Endodermal cell (in vitro differentiated cells): ENCODE results near the gene AP1G2. TPM values are rescaled to one million over a fixed set of nuclear protein-coding genes. Genes with fewer than 3 reads are reported as not detected.

Experiments used
- DNase-seq: peaks from one replicate; pipeline ENCODE4 v3.0.0-alpha.2; 2017
- H3K27ac ChIP-seq: 2 replicates; pipeline ENCODE4 v1.5.1; 2013; ENCODE audit warnings: mild to moderate bottlenecking, low read depth, low read length, moderate library complexity
- H3K27me3 ChIP-seq: 2 replicates; pipeline ENCODE4 v1.6.1; 2013; ENCODE audit warnings: mild to moderate bottlenecking, low read length, moderate library complexity; ENCODE audit not compliant: insufficient read depth, control insufficient read depth, poor library complexity, severe bottlenecking
- H3K36me3 ChIP-seq: 2 replicates; pipeline ENCODE4 v1.7.0; 2013; ENCODE audit warnings: mild to moderate bottlenecking, low read length, moderate library complexity; ENCODE audit not compliant: control insufficient read depth, insufficient read depth
- H3K4me1 ChIP-seq: one replicate; pipeline ENCODE4 v1.7.0; 2013; ENCODE audit warnings: low read length; ENCODE audit not compliant: control insufficient read depth, insufficient read depth
- H3K4me3 ChIP-seq: 2 replicates; pipeline ENCODE4 v1.5.1; 2013; ENCODE audit warnings: mild to moderate bottlenecking, low read length, moderate library complexity
- H3K9ac ChIP-seq: 2 replicates; pipeline ENCODE4 v1.6.1; 2013; ENCODE audit warnings: mild to moderate bottlenecking, low read length, moderate library complexity; ENCODE audit not compliant: poor library complexity, severe bottlenecking; ENCODE audit errors: extremely low read depth
- H3K9me3 ChIP-seq: 2 replicates; pipeline ENCODE4 v1.6.1; 2013; ENCODE audit warnings: mild to moderate bottlenecking, low read length, moderate library complexity; ENCODE audit not compliant: control insufficient read depth
- H3K27ac Mint-ChIP-seq: 2 replicates; pipeline ENCODE4 v1.8.0; 2020; ENCODE audit warnings: mixed read lengths
- H3K27me3 Mint-ChIP-seq: 2 replicates; pipeline ENCODE4 v1.8.0; 2021; ENCODE audit warnings: mild to moderate bottlenecking, mixed read lengths; ENCODE audit not compliant: insufficient read depth
- H3K36me3 Mint-ChIP-seq: 2 replicates; pipeline ENCODE4 v1.8.0; 2020; ENCODE audit warnings: low read depth, mixed read lengths
- H3K4me1 Mint-ChIP-seq: 2 replicates; pipeline ENCODE4 v1.8.0; 2020; ENCODE audit warnings: mixed read lengths
- H3K4me3 Mint-ChIP-seq: 2 replicates; pipeline ENCODE4 v1.8.0; 2020; ENCODE audit warnings: mild to moderate bottlenecking, moderate library complexity, mixed read lengths
- H3K9me3 Mint-ChIP-seq: 2 replicates; pipeline ENCODE4 v1.8.0; 2020; ENCODE audit warnings: mild to moderate bottlenecking, mixed read lengths
- CTCF ChIP-seq: fragments of 200-600 bp; sonication (generic); conservative IDR thresholded peaks from 2 replicates; pipeline ENCODE4 v1.5.0; 2021; ENCODE audit warnings: antibody characterized with exemption, mild to moderate bottlenecking
- WGBS, 2 experiments: methylation state at CpG; one replicate each; pipeline versions ENCODE4 v1.1.5 to v1.1.7; 2013; ENCODE audit warnings: missing lambda C conversion rate in 2 of 2, mixed read lengths in 1 of 2; ENCODE audit not compliant: insufficient coverage in 1 of 2, insufficient read length in 1 of 2; 5-methylcytosine and 5-hydroxymethylcytosine counted together
- total RNA-seq, 2 donors: library from RNA; stranded (reverse); fragmentation: NEBNext Ultra II Directional in 1 of 2; extraction: Animal tissue kit (Norgen Biotek cat#: 25700) in 1 of 2; gene quantifications; 2 replicates in 1 of 2; 3 replicates in 1 of 2; pipeline ENCODE4 v1.2.1, GENCODE V29; 2021

AP1G2 gene
- total RNA-seq, 2 donors from 2014 or later, result 203 to 209 TPM

- DNase-seq, result peak; percentile 97
- 0 to 1% methylated on average over 10 to 42 of the region's 49 CpGs for WGBS, 2 experiments
- Histone ChIP-seq H3K9me3 (no peaks in the 10 kb centered on the region), H3K4me3 (peak within 1 kb of the TSS; percentile 94), H3K36me3 (no peaks in the 10 kb centered on the region), H3K27me3 (no peaks in the 10 kb centered on the region), H3K27ac (peak within 1 kb of the TSS; percentile 83), H3K9ac (peak within 1 kb of the TSS; percentile 77), H3K4me1 (no peaks in the 10 kb centered on the region)
- Mint-ChIP-seq H3K27me3 (no peaks in the 10 kb centered on the region), H3K4me1 (peaks cover 5% of the 10 kb centered on the region), H3K9me3 (no peaks in the 10 kb centered on the region), H3K36me3 (no peaks in the 10 kb centered on the region), H3K27ac (peak within 1 kb of the TSS; percentile 86), H3K4me3 (no peak within 1 kb of the TSS)
- TF ChIP-seq CTCF, result no peak
Observed at GRCh38 chr14:23551266-23552028, 16.1 kb downstream of the AP1G2 start, which contains the start of gene ZFHX2. Gene ZFHX2, minus strand, starts transcription at chr14:23551765. Its CDS starts 16,440 bp downstream, at chr14:23535325.

GRCh38 chr14:23550812-23551265, 16.8 kb downstream of the AP1G2 start:
- TF ChIP-seq CTCF, result no peak
- Histone ChIP-seq H3K4me1 (no peaks in the 10 kb centered on the region), H3K9ac (peak overlapping the region; percentile 77), H3K27me3 (no peaks in the 10 kb centered on the region), H3K9me3 (no peaks in the 10 kb centered on the region), H3K27ac (peak overlapping the region; percentile 83), H3K36me3 (no peaks in the 10 kb centered on the region), H3K4me3 (peak overlapping the region; percentile 94)
- Mint-ChIP-seq H3K4me1 (peaks cover 10% of the 10 kb centered on the region), H3K4me3 (no peak overlapping the region), H3K27ac (peak overlapping the region; percentile 86), H3K27me3 (no peaks in the 10 kb centered on the region), H3K9me3 (no peaks in the 10 kb centered on the region), H3K36me3 (no peaks in the 10 kb centered on the region)
- WGBS, 2 experiments, result 0 to 1% methylated on average over 15 to 33 of the region's 37 CpGs
- DNase-seq, result no peak

- Mint-ChIP-seq H3K9me3 (no peaks in the 10 kb centered on the region), H3K4me3 (no peak overlapping the region), H3K36me3 (no peaks in the 10 kb centered on the region), H3K27me3 (no peaks in the 10 kb centered on the region), H3K4me1 (peaks cover 13% of the 10 kb centered on the region), H3K27ac (no peak overlapping the region)
- no peak for TF ChIP-seq CTCF
- DNase-seq, result peak; percentile 55
- WGBS, 2 experiments, result 15 to 35% methylated on average over 3 to 12 of the region's 12 CpGs
- no peaks in the 10 kb centered on the region for H3K9me3 ChIP-seq
- no peaks in the 10 kb centered on the region for H3K4me1 ChIP-seq
- H3K9ac ChIP-seq, result peak overlapping the region; percentile 77
- peak overlapping the region; percentile 94 for H3K4me3 ChIP-seq
- no peaks in the 10 kb centered on the region for H3K27me3 ChIP-seq
- no peaks in the 10 kb centered on the region for H3K36me3 ChIP-seq
- H3K27ac ChIP-seq, result no peak overlapping the region
Observed at GRCh38 chr14:23550131-23550811, 17.3 kb downstream of the AP1G2 start.
